Measurements from ENCODE around the gene MIDN. TPM values are rescaled to one million over a fixed set of nuclear protein-coding genes. Genes with fewer than 3 reads are reported as not detected.
"Not testable (repeated sequence)": the region's sequence is repeated elsewhere in the genome, so short reads cannot be mapped to it uniquely, and the experiment has no call there.

MIDN gene
- total and polyA plus RNA-seq, 12 donors = 8.6 to 189 (median 59.9) TPM

DNA sequence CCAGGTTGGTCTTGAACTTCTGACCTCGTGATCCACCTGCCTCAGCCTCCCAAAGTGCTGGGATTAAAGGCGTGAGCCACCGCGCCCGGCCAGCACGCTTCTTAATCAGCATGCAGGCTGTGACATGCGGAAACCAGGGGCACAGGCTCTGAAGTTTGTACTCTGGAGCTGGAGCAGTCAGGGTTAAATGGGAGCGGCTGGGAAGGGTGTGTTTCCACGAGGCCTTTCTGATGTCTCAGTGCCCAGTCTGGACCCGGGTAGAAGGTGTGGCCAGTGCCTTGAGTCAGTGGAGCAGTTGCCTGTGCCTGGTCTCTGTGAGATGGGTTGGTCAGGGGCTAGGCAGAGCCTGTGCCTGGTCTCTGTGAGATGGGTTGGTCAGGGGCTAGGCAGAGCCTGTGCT is 39.6 kb upstream of the MIDN start:
- H3K27me3 ChIP-seq; intact Hi-C loops (cut with DNase I); H3K9me3 ChIP-seq (replicated peaks in 1 of 3): not testable (repeated sequence)
- Histone ChIP-seq H3K27ac (peak overlapping the region in 3 of 5 donors; percentile 48 to 90 (median 78)), H3K4me1 (replicated peaks in 1 of 2) (peaks cover 43 to 67% of the 10 kb centered on the region in 2 donors), H3K36me3 (replicated peaks in 1 of 2) (peaks cover 0 to 10% of the 10 kb centered on the region in 2 donors), H3K4me3 (peak overlapping the region in 1 of 4 donors; percentile 4)
- TF ChIP-seq POLR2A (IDR thresholded peaks at IDR 0.05) = peak in 1 of 2 donors; percentile 14
- WGBS, 4 donors = 10 to 75% (median 65%) methylated on average over 1 to 10 of the region's 10 CpGs
- DNase-seq = peak in 6 of 7 donors; percentile 36 to 72 (median 65)

DNA sequence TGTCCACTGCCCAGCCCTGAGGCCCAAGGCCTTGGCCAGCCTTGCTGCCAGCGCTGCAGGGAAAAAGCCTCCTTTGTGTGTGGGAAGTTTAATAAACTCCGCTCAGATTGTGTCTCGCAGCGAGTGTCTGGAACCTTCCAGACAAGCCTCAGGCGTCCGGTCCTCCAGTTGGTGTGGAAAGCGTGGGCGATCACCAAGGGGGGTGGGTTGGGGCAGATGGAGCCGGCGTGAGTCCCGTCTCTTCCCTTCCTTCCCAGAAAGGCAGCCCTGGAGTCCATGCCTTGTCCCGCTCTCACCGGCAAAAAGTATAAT is 38.2 kb upstream of the MIDN start:
- Histone ChIP-seq H3K36me3 (replicated peaks in 1 of 2) (peaks cover 0 to 10% of the 10 kb centered on the region in 2 donors), H3K9me3 (replicated peaks in 1 of 3) (no peaks in the 10 kb centered on the region), H3K27ac (peak overlapping the region in 4 of 5 donors; percentile 1 to 90 (median 63)), H3K4me1 (replicated peaks in 1 of 2) (peaks cover 54 to 68% of the 10 kb centered on the region in 2 donors), H3K27me3 (no peaks in the 10 kb centered on the region), H3K4me3 (peak overlapping the region in 1 of 4 donors; percentile 13)
- peak in 6 of 7 donors; percentile 45 to 69 (median 58) for DNase-seq
- 24 to 63% (median 55%) methylated on average over 6 to 13 of the region's 13 CpGs for WGBS, 4 donors
- intact Hi-C loops (cut with DNase I) = no loop called here
- no peak for TF ChIP-seq POLR2A (IDR thresholded peaks at IDR 0.05)
- TF ChIP-seq, protein P1, sequence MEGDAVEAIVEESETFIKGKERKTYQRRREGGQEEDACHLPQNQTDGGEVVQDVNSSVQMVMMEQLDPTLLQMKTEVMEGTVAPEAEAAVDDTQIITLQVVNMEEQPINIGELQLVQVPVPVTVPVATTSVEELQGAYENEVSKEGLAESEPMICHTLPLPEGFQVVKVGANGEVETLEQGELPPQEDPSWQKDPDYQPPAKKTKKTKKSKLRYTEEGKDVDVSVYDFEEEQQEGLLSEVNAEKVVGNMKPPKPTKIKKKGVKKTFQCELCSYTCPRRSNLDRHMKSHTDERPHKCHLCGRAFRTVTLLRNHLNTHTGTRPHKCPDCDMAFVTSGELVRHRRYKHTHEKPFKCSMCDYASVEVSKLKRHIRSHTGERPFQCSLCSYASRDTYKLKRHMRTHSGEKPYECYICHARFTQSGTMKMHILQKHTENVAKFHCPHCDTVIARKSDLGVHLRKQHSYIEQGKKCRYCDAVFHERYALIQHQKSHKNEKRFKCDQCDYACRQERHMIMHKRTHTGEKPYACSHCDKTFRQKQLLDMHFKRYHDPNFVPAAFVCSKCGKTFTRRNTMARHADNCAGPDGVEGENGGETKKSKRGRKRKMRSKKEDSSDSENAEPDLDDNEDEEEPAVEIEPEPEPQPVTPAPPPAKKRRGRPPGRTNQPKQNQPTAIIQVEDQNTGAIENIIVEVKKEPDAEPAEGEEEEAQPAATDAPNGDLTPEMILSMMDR (IDR thresholded peaks at IDR 0.05) = no peak

DNA sequence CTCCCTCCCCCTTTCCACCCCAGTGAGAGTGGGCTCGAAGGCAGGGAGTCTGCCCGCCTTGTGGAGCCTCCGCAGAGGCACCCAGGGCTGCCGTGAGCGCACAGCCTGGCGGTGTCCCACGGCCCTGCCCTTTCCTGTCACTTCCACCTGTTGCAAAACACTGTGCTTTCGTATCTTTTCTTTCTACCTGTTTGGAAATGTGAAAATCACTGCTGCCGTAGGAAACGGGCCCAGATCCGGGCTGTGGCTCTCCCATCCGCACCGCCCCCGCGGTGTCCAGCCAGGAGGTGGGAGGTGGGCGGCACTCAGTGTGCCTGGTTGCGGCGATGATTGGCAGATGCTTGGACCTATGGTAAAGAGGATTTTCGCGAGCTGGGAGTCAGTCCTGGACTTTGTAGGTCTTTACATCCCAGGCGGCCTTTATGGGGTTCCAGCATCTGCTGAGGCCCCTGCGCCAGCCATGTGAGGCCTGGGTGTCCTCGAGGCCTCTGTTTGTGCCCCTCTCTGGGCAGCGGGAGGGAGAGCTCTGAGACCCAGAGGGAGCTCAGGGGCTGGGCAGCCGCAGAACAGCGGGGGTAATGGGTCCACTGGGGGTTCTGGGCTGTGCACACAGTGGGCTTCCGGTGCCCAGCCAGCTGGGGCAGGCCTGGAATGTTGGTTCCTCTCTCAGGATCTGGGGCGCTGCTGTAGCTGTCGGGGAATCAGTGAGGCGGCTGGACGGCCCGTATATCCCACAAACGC is 36.7 kb upstream of the MIDN start:
- Histone ChIP-seq H3K4me3 (no peak overlapping the region), H3K9me3 (replicated peaks in 1 of 3) (no peaks in the 10 kb centered on the region), H3K4me1 (replicated peaks in 1 of 2) (peaks cover 61 to 81% of the 10 kb centered on the region in 2 donors), H3K27ac (peak overlapping the region in 2 of 5 donors; percentile 8 to 78), H3K27me3 (no peaks in the 10 kb centered on the region), H3K36me3 (replicated peaks in 1 of 2) (peaks cover 0 to 10% of the 10 kb centered on the region in 2 donors)
- intact Hi-C loops (cut with DNase I) = no loop called here
- TF ChIP-seq POLR2A (IDR thresholded peaks at IDR 0.05) = no peak
- TF ChIP-seq, protein P1 (IDR thresholded peaks at IDR 0.05) = no peak
- WGBS, 4 donors = 85 to 89% (median 87%) methylated on average over 17 to 33 of the region's 33 CpGs
- DNase-seq = peak in 3 of 7 donors; percentile 15 to 35 (median 30)

DNA sequence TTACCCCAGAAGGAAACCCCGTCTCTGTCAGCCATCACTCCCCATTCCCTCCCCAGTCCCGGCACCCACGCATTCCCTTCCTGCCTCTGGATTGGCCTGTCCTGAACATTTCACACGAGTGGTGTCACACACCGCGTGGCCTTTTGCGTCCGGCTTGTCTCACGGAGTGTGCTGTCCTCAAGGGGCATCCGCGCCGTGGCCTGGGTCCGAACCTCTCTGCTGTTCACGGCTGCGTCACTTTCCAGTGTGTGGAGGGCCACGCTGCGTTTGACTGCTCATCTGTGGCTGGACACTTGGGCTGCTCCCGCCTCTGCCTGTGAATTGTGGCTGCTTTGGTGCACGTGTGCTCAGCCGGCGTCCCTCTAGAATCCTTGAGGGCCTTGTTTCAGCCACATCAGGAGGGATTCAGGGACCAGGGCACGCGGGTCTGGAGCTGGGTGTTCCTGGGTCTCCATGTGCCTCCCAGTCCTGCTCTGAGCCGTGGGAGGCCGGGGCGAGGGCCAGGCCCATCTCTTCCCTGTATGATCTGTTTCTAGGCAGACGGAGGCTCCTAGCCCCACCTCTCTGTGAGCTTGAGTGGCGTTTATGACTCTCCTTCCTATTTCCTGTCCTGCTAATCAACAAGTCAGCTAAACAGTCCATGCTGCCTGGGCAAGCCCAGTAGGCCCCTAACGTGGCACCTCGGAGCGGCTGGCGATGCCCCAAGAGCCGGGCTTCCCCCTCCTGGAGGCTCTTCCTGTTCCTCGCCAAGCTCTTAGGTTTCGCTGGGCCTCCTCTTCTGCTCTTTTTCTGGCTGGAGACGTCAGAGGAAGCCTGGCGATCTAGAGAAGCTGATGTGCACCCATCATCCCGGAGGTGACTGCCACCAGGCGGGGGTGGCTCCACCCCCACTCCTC is 34.7 kb upstream of the MIDN start:
- H3K4me3 ChIP-seq = peak overlapping the region in 1 of 4 donors; percentile 17
- peak; percentile 62 to 91 (median 79) for DNase-seq
- peak in 1 of 2 donors; percentile 38 for TF ChIP-seq POLR2A (IDR thresholded peaks at IDR 0.05)
- TF ChIP-seq, protein P1 (IDR thresholded peaks at IDR 0.05) = no peak
- intact Hi-C loops (cut with DNase I) = no loop called here
- H3K36me3 ChIP-seq (replicated peaks in 1 of 2) = peaks cover 0 to 10% of the 10 kb centered on the region in 2 donors
- no peaks in the 10 kb centered on the region for H3K9me3 ChIP-seq (replicated peaks in 1 of 3)
- peak overlapping the region; percentile 58 to 97 (median 88) for H3K27ac ChIP-seq
- 43 to 71% (median 53%) methylated on average over 25 to 39 of the region's 39 CpGs for WGBS, 4 donors
- H3K27me3 ChIP-seq = no peaks in the 10 kb centered on the region
- peaks cover 49 to 91% of the 10 kb centered on the region in 2 donors for H3K4me1 ChIP-seq (replicated peaks in 1 of 2)

Measured in adrenal gland (tissue), 12 donors.